ENCODE data around the gene ZBTB20.
A peak's percentile ranks its signal among the peaks of the same experiment; 100 is the strongest.

The ZBTB20 gene

GRCh38 chr3:114350271-114350670, 796.8 kb downstream of the ZBTB20 start:
- no peak overlapping the region for H3K4me3 ChIP-seq (ENCODE audit: control insufficient read depth, low read depth, low read length)
- TF ChIP-seq CTCF (IDR thresholded peaks at IDR 0.05; ENCODE audit: control insufficient read depth, insufficient read depth, low read depth, low read length, missing control alignments): no peak
- no peak for DNase-seq (ENCODE audit: low read depth)

- no peak overlapping the region for H3K4me3 ChIP-seq (ENCODE audit: control insufficient read depth, low read depth, low read length)
- no peak for TF ChIP-seq CTCF (IDR thresholded peaks at IDR 0.05; ENCODE audit: control insufficient read depth, insufficient read depth, low read depth, low read length, missing control alignments)
- no peak for DNase-seq (ENCODE audit: low read depth)
Observed at GRCh38 chr3:114344492-114344891, 802.6 kb downstream of the ZBTB20 start.

DNA sequence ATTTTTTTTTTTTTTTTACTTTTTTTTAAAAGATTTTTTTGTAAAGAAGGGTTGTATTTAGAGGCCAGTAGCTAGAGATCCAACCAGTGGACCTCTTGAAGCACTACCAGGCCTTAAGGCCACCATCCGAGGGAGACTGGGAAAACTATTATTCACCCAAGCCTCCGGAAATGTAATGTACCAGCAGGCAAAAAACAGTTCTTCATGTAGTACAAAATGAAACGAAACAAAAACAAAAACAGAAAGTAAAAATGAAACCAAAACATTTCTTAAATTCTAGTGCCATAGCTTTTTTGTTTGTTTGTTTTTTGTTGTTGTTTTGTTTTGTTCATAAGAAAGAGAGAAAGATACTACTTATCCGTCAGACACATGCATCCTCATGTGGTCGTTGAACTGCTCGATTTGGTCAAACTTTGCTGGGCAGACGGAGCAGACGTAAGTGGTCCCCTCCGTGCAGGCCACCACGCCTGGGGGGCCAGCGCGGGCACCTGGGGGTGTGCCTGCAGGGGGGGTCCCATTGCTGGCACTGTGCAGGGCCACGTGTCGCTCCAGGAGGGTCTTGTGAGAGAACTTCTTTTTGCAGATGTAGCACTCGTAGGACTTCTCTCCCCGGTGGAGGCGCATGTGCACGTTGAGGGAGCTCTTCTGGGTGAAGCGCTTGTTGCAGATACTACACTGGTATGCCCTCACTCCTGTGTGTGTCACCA, 808.3 kb downstream of the ZBTB20 start:
- H3K4me3 ChIP-seq (ENCODE audit: control insufficient read depth, low read depth, low read length): no peak overlapping the region
- TF ChIP-seq CTCF (IDR thresholded peaks at IDR 0.05; ENCODE audit: control insufficient read depth, insufficient read depth, low read depth, low read length, missing control alignments): no peak
- DNase-seq (ENCODE audit: low read depth): no peak

DNA sequence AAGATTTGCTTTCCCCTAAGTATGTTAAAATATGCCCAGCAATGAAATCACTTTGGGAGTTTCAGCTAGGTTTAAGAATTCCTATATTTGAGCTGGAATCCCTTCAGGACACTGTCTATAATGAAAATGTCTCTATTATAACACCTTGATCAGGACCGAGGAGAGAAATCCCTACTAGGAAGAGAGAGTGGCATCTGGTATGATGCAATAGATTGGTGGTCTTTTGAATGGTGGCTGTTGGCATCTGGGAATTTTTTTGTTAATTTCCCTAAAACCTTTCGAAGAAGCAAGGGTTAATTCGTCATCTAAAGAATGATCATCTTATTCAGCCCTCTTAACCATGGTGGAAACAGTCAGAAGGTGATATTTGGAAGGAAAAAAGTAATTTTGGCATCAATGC, 810.2 kb downstream of the ZBTB20 start:
- no peak for DNase-seq (ENCODE audit: low read depth)
- no peak for TF ChIP-seq CTCF (IDR thresholded peaks at IDR 0.05; ENCODE audit: control insufficient read depth, insufficient read depth, low read depth, low read length, missing control alignments)
- H3K4me3 ChIP-seq (ENCODE audit: control insufficient read depth, low read depth, low read length): no peak overlapping the region

DNA sequence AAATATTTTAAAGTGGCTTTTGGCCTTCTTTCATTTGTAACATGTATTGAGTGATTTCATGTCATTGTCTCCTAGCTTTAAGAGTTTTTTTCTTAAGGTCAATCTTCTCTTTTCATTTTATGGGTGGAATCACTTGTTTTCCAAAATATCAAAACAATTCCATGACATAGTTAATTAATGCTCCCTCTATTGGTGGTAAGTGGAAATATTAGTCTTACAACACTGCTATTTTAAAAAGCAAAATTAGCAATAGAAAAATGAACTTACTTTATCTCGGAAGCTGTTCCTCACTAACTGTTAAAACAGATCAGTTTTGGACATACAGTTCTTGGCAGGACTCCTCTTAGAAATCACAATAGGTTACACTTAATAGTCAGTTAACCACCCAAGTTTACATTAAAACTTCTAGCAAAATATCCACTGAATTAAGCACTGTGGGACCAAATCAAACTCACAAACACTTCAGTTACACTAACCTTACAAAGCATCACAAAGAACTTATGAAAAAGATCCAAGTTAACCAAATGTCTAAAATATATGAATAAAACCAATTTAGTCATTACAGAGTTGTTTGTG, 810.9 kb downstream of the ZBTB20 start:
- DNase-seq (ENCODE audit: low read depth): no peak
- TF ChIP-seq CTCF (IDR thresholded peaks at IDR 0.05; ENCODE audit: control insufficient read depth, insufficient read depth, low read depth, low read length, missing control alignments): peak; percentile 33
- H3K4me3 ChIP-seq (ENCODE audit: control insufficient read depth, low read depth, low read length): no peak overlapping the region

DNA sequence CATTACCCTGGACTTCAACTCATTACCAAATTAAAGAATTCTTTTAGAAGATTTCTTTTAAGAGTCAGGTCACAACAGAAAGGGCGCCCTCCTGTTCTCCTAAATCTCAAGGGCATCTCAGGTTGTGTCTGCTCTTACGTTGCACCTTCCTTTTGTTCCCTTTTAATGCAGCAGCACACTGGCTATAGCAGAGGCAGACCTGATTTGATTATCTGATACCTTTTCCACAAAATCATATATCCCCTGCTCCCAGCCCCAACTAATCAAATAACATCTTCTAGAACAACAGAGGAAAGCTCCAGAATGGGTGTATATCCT, 813.2 kb downstream of the ZBTB20 start:
- TF ChIP-seq CTCF (IDR thresholded peaks at IDR 0.05; ENCODE audit: control insufficient read depth, insufficient read depth, low read depth, low read length, missing control alignments): no peak
- DNase-seq (ENCODE audit: low read depth): no peak
- no peak overlapping the region for H3K4me3 ChIP-seq (ENCODE audit: control insufficient read depth, low read depth, low read length)
